Left kidney (tissue), 2 donors: ENCODE data around the gene DDIT3. TPM values are rescaled to one million over a fixed set of nuclear protein-coding genes. Genes with fewer than 3 reads are reported as not detected.
A peak's percentile ranks its signal among the peaks of the same experiment; 100 is the strongest.

Experiments
- DNase-seq: peaks from one replicate; pipeline ENCODE4 v3.0.0-alpha.2; 2013
- polyA plus RNA-seq: library from polyadenylated mRNA; unstranded; fragments of 120-200 nt; gene quantifications from one replicate; pipeline ENCODE4 v1.2.1, GENCODE V29; 2013; ENCODE audit not compliant: insufficient read length

DDIT3 gene
- polyA plus RNA-seq, 1 donor: 25.4 TPM

DNA sequence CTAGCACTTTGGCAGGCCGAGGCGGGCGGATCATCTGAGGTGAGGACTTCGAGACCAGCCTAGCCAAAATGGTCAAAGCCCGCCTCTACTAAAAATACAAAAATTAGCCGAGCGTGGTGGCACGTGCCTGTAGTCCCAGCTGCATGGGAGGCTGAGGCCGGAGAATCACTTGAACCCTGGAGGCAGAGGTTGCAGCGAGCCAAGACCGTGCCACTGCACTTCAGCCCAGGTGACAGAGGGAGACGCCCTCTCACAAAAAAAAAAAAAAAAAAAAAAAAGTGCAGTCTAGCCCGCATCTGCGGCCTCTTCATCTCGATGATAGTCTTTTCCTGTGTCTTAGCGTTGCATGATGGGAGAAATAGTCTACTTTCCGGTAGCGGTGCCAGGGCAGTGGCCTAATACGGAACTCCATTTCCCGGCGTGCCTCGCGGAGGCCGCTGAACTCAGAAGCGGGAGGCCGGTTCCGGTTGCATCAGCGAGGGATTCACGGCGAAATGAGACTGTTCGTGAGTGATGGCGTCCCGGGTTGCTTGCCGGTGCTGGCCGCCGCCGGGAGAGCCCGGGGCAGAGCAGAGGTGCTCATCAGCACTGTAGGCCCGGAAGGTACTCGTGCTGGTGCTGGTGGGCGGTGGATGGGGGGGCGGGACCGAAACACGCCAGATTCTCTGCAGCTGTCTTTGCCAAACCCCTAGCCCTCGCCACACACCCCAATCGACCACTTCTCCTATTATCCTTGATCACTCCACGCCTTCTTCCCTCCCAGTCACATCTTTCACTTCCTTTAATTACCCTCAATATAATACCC lies 32.5 kb downstream of the DDIT3 start, which contains the start of gene MARS1:
MARS1 (plus strand) TSS at position 472 of the 805 bp plus-strand sequence; CDS start at position 495, 23 bp downstream.
- DNase-seq: peak; percentile 96

DNA sequence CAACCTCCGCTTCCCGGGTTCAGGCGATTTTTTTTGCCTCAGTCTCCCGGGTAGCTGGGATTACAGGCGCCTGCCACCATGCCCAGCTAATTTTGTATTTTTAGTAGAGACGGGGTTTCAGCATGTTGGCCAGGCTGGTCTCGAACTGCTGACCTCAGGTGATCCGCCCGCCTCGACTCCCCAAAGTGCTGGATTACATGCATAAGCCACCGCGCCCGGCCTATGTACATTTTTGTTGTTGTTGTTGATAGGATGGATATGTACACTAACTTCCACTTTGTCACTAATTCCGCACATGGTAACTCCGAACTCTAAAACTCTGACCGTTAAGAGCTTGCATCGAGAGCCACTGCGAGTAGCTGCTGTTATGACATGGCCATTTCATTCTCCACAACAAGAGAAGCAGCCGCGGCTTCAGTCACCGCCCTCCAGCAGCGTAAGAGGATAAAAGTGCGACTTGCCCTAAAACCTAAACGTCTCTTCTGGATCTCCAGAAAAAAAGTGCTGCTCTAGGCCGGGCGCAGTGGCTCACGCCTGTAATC lies 33.2 kb downstream of the DDIT3 start:
- DNase-seq: no peak

DNA sequence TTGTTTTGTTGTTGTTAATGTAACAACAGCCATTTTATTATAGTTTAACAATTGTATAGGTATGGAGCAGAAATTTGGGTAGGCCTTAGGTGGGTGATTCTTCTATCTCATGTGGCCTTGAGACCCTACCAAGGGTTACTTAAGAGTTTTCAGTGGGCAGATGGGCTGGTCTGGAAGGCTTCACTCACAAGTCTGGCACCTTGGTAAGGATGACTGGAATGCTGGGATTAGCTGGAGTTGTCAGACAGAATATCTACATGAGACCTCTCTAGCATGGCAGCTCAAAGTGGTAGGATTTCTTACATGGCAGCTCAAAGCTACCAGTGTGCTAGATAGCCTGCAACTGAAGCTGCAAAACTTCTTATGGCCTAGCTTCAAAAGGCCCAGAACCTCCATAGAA lies 34.6 kb downstream of the DDIT3 start:
- no peak for DNase-seq

DNA sequence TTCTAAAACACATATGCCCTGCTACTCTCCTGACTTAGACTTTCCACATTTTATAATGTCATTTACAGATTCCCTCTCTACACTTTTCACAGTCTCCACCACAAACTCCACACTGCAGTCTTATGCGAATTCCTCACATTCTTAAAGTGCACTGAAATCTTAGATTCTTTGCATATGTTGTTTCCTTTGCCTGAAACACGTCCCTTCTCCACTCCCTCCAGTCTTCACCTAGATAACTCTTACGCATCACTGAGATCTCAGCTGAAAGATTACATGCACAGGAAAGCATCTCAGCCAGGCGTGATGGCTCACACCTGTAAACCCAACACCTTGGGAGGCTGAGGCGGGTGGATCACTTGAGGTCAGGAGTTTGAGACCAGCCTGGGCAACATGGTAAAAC lies 36.8 kb downstream of the DDIT3 start:
- DNase-seq: no peak

DNA sequence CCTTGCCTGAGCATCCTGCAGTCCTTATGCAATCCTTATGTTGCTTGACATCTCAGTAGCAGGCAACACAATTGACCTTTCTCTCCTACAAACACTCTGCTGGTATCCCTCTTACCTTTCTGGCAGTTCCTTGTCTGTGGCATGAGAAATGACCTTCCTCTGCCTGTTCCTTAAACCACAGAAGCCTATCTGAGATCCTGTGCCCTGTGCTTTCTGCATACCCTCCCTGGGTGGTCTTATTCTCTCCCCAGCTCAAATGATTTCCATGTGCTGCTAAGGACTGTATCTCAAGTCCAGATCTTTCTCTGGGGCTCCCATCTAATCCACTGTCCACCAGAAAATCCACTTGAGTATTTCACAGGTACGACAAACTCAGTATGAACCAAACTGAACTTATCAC lies 38.6 kb downstream of the DDIT3 start:
- DNase-seq: no peak

DNA sequence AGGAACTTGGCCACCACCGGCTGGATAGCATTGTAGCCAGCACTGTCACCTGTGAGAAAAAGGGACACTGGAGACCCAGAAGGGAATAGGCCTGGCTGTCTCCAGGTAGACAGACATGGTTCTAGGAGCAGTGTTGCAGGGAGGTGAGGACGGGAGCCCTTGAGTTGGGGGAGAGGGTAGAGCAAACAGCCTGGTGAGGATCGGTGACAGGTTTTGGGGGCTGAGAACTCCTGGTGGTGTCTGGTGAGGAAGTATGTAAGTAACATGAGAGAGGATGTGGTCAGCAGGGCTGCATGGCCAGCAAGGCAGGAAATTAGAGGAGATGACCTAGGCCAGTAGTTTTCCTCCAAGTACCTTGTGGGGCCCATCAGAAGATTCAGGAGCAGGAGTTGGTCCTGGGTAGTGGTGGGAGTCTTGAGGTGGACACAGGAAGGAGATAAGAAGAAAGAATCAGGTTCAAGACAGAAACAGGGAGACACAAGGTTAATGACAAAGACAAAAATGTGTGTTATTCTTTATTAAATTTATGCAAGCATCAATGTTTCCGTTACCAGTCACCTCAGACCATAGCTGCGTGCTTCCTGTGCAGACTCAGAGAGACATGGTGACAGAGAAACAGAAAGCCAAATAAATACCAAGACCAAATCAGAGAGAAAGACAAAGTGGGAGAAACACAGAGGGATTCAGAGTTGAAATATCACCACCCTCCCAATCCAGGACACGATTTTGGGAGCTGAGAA lies 40.8 kb downstream of the DDIT3 start, which contains the start of gene ARHGAP9:
ARHGAP9 (minus strand) TSS at position 491 of the 740 bp plus-strand sequence; CDS start at position 31, 460 bp downstream.
- no peak for DNase-seq

DNA sequence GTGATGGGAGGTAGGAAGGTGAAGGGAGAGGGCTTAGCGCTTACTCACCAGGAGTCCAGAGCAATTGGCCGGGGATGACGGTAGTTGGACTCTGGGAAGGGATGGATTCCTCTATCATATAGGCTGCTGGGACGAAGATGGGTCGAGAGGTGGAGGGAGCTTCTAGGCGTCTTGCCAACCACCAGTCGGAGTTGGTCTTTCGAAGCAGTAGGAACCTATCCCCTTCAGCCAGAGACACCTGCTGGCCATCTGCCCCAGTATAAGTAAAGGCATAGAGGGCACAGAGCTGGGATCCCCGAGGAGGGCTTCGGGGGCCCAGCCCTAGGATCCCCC lies 41.3 kb downstream of the DDIT3 start:
- no peak for DNase-seq

DNA sequence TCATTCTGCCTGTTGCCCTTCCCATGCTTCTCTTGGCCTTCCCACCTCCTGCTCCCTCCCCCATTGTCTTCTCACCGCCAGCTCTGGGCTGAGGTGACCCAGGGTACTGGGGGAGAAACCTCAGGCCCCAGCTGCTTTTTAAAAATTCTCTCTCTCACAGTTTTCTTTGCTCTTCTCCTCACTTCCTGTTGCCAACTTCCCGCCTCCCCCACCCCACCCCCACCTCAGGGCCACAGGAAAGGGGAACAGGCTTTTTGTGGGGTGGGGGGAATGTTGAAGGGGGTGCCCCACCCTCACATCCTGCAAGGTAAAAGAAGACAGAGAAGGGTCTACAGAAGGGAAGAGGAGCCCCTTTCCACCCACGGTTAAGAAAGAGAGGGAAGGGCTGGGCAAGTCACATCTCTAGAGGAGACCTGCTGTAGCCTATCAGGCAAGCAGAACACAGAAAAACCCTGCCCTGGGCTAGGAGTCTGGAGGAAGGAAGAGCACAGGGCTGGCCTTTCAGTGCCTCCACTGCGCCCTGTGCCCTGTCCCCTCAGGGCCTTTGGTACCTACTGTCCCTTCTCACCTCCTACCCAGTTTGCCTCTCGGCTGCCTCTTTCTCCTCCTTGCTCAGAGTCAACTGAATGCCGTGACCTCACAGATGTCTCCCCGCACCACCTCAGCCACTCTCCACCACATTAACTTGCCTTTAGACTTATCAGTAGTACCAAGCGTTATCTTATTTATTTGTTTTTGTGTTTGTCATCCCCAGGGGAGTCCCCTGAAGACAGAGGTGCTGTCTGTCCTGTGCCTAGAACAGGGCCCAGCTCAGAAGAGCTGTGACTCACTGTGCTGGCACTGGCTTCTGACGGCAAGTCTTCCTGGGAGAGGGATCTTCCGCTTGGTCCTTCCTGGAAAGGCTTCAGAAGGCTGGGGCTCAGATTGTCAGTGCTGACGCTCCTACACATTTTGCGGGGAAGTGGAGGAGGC lies 42.3 kb downstream of the DDIT3 start:
- no peak for DNase-seq

DNA sequence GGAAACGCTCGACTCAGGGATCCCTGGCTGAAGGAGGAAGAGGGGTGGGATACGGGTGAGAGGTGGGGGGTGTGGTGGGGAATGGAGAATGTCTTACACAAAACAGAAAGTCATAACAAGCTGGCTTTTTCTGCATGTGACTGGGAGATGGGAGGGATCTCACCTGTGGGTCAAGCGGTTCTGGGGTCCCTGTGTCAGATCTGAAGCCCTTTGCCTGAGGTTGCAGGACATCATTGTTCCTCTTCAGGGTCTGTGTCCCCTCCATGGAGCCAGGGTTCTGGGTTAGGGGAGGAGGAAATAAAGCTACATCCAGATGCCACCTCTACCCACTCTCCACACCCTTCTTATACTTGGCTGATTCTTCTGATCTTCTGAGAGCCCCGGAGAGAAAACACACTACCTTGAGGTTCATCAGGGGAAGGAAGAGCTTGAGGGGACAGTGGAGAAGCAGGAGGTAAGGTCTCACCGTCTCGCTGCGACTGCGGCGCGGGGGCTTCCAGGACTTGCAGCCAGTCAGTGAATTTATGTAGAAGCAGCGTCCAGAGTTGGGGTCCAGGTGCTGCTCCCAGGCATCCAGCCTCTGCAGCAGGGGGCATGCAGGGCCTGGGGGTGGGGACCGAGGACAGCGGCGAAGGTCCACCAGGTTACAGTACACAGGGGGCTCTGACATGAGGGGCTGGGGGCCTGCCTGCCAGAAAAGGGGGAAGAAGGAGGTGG lies 43.2 kb downstream of the DDIT3 start:
- no peak for DNase-seq

DNA sequence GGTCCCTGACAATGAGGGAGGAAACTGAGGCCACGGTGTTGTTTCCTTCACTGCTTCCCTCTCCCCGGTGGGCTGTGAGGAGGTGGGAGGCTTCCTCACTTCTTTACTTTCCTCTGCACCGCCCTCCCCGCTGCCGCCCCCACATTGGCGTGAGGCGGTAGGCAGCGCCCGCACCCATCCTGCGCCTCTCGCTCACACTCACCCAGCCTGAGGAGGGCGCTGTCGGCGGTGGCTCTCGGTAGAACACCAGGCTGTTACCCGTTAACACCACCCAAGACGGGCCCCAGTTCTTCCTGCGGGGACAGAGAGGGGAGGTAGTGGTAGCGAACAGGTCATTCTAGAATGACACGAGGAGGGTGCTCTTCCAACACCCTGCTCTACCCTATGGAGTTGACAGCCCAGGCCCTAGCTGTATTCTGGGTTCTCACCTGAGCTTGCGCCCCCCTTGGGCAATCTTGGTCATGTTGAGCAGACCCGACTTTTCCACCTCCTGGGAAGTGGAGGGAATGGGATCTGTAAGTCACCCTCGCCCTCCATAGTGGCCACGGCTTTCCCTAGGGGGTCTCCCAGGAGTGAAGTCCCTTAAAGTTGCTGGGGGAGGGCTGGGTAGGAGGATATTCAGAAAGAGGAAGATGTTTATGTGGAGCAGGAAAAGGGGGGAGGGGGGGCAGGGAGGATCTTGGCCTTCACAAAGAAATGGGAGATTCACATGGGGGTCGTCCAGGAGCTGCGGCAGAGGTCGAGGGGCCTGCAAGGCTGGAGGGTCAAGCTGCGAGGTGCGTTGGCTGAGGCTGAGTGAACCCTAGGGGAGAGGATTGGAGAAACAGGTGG lies 43.9 kb downstream of the DDIT3 start:
- no peak for DNase-seq

DNA sequence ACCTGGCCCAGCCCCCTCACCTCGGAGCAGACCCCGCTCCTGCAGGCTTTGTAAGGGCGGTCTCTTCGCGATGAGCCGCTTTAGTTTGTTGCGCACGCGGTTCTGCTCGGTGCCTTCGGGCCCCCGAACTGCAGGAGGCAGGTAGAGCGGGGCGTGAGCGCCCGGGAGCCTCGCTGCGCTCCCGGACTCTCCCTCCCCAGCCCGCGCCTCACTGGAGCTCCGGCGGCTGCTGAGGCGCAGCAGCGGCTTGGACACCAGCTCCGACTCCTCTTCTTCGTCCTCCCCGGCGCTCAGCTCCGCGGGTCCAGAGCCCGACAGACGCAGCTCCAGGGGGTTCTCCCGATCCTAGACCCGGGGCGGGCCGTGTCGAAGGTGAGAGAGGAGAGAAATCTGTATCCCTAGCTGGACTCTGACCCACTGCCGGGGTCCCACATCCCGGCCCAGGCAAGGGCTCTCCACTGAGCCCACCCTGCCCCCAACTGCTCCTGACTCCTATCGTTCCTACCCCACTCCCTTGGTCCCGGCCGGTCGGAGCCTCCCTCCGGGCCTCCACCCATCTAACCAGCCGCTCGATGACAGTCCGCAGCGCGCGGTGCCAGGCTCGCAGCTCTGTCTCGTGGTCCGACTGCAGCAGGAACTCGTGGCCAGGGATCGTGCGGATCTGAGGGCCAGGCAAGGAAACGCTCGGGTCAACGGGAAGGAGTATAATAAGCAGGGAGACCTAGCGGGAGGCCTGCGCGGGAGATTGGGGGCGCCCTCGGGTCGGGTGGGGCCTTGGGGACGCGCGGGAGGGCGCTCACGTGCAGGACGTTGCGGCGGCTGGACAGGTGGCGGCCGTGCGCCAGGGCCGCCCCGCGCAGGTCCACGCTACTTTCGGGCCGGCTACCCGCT lies 44.8 kb downstream of the DDIT3 start:
- DNase-seq: no peak

DNA sequence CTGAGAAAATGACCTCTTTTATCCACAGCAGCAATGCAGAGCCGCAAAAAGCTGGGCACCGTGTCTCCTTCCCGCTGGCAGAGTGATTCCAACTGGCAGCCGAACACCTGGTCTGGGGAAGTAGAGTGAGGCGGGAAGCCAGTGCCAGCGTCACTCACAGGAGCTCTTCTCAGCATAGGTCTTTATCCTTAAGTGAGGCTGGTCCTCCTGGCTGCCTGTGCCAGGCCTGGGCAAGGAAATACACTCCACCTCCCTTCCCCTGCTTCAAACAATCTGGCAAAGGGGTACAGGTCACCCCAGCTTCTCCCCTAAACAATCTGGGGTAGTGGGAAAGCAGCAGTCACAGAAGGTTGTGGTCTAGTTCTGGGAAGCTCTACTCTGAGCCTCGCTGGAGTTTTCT lies 45.5 kb downstream of the DDIT3 start:
- no peak for DNase-seq

DNA sequence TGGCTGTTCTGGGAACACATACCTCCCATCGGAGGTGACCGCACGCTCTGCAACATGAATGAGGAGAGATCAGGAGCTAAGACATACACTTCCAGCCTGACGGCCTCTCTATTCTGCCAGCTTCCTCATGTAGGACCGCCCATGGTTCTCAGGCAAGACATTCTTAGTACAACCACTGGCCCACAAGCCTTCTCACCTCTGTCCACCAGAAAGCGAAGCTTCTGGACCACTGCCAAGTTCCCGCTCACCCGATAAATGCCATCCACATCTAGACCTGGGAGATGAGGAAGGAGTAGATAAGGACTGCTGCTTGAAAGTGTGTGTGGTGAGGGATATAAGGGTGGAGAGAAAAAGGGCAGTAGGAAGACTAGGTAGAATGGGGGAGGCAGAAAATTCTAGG lies 45.9 kb downstream of the DDIT3 start:
- no peak for DNase-seq

DNA sequence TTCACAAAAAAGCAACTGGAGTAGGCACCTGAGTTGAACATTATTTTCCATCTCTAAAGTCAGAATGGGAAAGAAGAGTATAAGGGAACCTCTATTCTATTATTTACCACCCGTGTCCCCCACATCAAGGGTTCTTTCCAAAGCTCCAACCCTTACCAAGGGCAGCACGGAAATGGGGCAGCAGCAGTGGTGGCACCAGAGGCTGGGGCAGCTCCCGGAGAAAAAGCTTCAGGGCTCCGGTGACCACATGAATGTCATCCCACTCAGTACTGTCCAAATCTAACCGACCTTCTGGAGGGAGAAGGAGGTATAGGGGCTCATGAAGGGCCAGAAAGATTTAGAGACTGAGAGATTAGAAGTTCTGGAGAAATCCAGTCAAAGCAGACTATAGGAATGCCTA lies 46.4 kb downstream of the DDIT3 start:
- DNase-seq: no peak

DNA sequence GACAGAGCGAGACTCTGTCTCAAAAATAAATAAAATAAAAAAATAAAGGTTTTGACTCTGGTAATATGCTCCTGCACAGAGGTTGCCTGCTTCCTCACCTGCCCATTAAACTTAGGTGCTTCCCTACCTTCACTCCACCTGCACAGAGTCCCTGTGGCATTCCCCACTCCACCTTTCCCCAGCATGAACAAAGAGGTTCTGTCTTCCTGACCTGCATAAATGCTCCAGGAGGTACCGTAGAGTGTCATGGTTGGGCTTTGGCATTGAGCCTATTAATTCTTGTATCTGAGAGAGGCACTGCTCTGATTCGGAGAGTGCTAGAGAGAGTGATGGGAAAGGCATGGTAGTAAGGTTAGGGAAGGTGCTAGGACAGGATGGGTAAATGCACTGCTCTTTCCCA lies 46.9 kb downstream of the DDIT3 start:
- DNase-seq: no peak

DNA sequence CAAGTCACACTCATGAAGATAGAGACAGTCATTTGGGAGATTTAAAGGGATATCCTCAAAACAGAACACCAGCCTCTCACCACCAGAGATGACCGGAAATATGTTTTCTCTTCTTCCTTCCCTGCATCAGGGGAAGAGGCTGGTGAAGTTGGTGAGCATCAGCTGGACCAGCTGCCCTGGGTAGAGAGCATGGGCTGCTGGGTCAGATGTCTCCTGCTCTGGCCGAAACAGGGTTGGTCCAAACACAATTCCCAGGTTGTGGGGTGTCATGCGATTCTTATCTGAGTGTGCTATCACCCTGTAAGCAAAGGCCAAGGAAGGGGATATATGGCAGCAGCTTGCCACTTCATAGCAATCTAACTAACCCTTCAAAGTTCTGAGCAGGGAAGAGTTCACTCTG lies 47.9 kb downstream of the DDIT3 start:
- no peak for DNase-seq

DNA sequence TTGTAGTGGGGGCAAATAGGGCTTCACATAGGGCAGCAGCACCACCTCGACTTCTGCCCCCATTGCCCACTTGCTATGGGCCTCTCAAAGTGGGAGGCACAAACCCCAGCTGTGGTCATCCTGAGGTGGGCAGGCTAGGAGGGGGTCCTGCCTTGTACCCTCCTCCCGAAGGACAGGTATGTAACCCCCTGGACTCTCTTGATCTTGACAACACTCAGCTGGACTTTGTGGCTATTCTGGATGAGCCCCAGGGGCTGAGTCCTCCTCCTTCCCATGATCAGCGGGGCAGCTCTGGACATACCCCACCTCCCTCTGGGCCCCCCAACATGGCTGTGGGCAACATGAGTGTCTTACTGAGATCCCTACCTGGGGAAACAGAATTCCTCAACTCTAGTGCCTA lies 48.7 kb downstream of the DDIT3 start:
- DNase-seq: no peak

DNA sequence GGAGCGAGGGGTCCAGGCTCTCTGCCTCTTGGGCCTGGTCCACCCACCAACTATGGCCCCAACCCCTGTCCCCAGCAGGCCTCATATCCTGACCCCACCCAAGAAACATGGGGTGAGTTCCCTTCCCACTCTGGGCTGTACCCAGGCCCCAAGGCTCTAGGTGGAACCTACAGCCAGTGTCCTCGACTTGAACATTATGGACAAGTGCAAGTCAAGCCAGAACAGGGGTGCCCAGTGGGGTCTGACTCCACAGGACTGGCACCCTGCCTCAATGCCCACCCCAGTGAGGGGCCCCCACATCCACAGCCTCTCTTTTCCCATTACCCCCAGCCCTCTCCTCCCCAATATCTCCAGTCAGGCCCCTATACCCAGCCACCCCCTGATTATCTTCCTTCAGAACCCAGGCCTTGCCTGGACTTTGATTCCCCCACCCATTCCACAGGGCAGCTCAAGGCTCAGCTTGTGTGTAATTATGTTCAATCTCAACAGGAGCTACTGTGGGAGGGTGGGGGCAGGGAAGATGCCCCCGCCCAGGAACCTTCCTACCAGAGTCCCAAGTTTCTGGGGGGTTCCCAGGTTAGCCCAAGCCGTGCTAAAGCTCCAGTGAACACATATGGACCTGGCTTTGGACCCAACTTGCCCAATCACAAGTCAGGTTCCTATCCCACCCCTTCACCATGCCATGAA lies 49.2 kb downstream of the DDIT3 start:
- no peak for DNase-seq
